B cell (primary cell): Measurements from ENCODE around the gene COQ10A.

Experiments used
- EZH2 ChIP-seq: IDR thresholded peaks from 2 replicates; pipeline ENCODE4 v1.6.1; 2012; ENCODE audit warnings: borderline replicate concordance, low read depth, mild to moderate bottlenecking, moderate library complexity, low read length; ENCODE audit not compliant: insufficient read depth, poor library complexity, severe bottlenecking
- TF ChIP-seq, protein P1 (sequence below): fragments of 200-600 bp; IDR thresholded peaks from one replicate; pipeline ENCODE4 v1.8.0; 2022; ENCODE audit warnings: antibody characterized with exemption, mild to moderate bottlenecking

DNA sequence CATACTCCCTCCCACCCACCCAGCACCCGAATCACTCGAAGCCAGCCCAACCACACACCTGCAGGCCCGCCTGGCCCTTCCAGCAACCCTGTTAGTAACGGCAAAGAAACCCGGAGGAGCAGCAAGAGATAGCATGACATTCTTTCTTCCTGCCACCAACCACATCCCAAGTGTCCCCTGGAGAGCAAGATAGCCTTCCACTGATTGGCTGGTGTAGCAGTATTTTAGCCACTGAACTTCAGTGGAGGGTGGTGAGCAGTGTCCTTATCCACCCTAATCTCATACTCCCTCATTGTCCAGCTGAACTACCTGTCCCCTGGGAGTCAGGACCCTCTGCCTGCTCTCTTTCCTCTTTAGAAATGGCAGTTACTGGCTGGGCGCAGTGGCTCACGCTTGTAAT, 37.7 kb upstream of the COQ10A start:
- TF ChIP-seq, protein P1, sequence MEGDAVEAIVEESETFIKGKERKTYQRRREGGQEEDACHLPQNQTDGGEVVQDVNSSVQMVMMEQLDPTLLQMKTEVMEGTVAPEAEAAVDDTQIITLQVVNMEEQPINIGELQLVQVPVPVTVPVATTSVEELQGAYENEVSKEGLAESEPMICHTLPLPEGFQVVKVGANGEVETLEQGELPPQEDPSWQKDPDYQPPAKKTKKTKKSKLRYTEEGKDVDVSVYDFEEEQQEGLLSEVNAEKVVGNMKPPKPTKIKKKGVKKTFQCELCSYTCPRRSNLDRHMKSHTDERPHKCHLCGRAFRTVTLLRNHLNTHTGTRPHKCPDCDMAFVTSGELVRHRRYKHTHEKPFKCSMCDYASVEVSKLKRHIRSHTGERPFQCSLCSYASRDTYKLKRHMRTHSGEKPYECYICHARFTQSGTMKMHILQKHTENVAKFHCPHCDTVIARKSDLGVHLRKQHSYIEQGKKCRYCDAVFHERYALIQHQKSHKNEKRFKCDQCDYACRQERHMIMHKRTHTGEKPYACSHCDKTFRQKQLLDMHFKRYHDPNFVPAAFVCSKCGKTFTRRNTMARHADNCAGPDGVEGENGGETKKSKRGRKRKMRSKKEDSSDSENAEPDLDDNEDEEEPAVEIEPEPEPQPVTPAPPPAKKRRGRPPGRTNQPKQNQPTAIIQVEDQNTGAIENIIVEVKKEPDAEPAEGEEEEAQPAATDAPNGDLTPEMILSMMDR: no peak
- no peak for TF ChIP-seq EZH2
